Hippocampal formation (tissue), 2 donors: ENCODE measurements around the gene FOXK1.

ENCODE experiments used
- DNase-seq, 2 donors: peaks; one replicate each; lab custom pipeline; 2025; lab: John Stamatoyannopoulos, UW

FOXK1 gene

GRCh38 chr7:4698707-4699275 is 16.7 kb downstream of the FOXK1 start:
- DNase-seq, result no peak

- no peak for DNase-seq
These were observed 17.7 kb downstream of the FOXK1 start for GRCh38 chr7:4699841-4700240.

DNA sequence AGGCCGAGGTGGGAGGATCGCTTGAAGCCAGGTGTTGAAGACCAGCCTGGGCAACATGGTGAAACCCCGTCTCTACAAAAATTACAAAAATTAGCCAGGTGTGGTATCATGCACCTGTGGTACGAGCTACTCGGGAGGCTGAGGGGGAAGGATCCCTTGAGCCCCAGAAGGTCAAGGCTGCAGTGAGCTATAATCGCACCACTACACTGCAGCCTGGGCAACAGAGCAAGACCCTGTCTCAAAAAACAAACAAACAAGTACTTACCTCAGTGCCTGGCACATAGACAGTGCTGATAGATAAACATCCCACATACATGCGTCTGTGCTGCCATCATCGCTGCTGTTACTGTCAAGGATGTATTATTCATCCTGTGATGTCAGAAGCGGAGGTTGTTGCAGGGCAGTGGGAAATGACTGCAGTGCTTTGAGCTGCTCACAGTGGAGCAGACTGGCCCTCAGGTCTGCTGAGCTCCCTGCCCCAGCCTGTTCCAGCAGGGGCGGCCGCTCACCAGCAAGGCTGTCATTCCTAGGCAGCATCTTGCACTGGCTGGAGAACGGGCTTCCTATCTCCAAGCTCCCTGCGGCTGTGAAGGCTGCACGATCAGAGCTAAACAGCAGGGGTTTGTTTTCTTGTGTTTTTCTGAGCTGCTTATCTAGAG is 18.6 kb downstream of the FOXK1 start:
- no peak for DNase-seq

DNA sequence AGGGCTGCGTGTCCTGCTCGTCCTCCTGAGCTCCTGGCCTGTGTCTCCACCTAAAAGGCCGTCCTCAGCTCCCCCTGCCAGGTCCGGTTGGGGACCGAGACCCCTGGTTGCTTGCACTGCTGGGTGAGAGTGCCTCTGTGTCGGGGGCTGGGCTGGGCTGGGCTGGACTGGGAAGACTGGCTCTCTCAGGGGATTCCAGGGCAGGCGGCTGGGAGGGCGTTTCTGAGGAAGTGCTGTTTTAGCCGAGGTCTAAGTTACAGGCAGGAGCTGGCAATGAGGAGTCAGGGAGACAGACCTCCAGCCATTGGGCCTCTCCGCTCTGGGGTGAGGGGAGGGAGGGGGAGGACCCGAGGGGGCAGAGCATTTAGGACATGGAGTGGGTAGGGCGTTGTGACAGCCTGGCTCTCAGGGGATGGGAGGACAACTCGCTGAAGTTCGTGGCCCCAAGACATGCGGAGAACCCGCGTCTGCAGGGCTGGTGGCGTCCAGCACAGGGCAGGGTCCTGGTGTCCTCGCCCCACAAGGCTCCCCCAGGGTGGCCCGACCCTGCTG is 20.9 kb downstream of the FOXK1 start:
- DNase-seq, result no peak

DNA sequence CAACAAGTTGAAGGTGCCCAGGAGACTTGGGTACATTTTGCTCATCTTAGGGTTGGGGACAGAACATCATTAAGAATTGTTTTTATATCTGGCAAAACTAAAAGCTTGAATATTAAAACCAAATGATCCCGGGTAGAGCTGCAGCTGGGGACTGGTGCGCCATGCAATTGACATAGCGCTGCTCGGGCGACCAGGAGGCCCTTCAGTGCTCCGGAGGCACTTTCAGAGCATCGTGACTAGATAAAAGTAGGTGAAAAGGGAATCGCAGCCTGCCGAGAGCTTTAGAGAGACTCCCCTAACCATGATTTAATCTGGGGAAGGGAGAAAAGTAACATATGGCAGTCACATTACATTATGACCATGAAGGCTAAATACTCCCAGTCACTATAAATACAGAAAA is 21.4 kb downstream of the FOXK1 start:
- no peak for DNase-seq

DNA sequence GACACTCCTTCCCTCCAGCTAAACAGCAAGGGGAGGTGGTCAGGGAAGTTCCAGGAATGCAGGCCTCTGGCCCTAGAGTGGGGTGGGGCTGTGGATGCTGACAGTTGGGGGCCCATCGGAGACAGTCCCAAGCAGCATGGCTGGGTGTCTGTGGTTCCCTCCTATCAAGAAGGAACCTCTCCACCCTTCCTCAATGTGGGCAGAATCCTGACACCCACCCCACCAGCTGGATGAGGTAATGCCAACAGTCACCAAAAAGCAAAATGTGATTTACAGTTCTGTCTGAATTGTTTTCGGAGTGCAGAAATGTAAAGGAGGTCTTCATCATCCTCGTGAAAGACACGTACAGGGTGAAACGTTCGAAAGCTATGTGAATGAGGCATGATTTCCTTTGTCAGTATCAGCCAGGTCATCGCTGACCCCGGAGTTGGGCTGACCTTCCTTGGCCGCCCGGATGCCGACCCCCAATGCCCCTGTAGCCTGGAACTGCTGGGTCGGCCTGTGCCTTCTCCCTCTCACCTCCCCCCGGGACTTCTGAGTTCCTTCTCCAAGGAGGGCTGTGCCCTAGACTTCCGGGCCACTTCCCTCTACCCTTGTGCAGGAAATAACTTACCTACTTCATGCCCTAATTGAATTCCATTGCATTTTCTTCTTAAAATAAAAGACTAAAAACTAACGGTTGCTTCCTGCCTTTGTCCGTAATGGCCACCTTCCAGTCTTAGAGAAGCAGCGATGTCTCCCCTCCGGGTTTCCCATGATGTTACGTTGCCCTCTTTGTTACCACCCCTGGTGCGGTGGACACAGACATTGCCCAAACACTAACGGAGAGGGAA is 24.5 kb downstream of the FOXK1 start:
- DNase-seq, result no peak

DNA sequence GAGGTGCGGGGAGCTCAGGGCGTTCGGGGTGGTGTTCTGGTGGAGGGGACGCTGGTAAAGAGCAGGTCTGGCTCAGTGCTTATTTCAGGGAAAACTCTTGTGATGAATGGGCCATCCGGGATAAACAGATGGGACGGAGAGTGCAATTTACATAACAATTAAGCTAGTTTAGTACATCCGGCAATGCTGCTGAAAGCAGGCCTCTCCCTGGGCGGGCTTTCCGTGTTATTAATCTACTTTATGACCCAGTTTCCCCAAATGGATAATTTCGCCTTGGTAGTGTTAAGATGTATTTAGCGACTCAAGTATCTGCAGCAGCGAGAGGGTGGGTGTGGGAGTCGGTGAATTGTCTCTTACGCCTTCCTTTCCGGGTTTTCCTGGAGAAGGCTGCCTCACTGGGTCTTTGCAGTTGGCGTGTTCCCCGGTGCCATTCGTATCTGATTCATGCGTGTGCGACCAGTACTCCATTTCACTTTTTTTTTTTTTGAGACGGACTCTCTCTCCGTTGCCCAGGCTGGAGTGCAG is 25.2 kb downstream of the FOXK1 start:
- DNase-seq, result no peak

- DNase-seq, result no peak
These were observed 25.9 kb downstream of the FOXK1 start for GRCh38 chr7:4707980-4708411.

- no peak for DNase-seq
These were observed 27.1 kb downstream of the FOXK1 start for GRCh38 chr7:4709187-4709586.

- DNase-seq, result no peak
These were observed 29.0 kb downstream of the FOXK1 start for GRCh38 chr7:4711093-4711492.

DNA sequence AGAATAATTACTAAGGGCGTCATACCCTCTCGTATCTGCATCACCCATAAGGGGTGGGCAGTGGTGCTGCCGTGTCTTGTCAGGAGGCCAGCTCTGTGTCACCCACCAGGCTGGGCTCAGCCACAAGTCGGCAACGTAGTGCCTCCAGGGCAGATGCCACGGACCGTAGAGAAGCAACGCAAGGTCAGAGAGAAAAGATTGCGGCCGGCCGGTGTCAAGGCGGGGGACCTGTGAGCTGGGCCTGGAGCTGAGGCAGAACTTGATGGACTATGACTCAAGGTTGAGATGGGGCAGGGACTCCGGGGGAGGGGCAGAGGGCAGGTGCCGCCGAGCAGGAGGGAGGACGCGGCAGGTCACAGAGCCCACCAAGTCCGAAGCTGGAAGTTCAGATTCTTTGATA is 29.5 kb downstream of the FOXK1 start:
- no peak for DNase-seq

DNA sequence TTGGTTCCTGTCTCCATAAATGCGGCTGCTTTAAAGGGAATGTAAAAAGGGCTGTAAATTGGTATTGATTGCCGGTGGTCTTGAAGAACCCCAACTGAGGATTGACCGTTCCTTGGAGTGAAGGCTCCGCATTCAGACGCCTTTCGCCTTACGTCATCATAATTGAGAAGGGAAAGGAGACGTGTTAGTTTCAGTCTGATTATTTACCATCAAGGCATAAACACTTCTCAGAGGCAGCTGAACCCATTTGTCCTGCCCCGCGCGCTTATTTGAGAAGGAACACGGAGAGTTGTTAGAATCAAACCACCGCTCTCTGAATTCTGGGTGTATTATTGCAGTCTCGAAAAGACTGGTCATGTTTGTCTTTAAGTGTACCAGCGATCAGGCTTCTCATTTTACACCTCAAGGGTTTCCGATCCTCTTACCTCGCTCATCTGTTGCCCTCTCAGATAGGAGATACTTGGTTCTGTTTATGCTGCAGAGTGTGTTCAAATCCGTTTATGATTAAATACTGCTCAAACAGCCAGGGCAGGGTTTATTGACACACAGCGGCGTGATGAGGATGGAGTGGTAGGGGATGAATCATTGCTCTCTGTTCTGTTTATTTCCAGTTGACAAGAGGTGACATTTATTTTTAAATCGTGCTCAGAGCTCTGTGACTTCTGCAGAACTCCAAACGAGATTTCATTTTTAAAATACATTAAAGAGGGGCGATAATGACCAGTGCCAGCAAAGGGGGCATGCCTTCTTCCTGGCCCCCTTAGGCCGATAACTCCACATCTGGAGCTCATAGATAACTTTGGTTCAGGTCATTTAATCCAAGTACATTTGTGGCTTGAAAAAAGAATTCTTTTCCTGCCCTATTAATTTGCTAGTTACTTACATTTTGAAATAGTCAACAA is 30.4 kb downstream of the FOXK1 start:
- DNase-seq, result no peak

- no peak for DNase-seq
These were observed 31.2 kb downstream of the FOXK1 start for GRCh38 chr7:4713183-4713784.

DNA sequence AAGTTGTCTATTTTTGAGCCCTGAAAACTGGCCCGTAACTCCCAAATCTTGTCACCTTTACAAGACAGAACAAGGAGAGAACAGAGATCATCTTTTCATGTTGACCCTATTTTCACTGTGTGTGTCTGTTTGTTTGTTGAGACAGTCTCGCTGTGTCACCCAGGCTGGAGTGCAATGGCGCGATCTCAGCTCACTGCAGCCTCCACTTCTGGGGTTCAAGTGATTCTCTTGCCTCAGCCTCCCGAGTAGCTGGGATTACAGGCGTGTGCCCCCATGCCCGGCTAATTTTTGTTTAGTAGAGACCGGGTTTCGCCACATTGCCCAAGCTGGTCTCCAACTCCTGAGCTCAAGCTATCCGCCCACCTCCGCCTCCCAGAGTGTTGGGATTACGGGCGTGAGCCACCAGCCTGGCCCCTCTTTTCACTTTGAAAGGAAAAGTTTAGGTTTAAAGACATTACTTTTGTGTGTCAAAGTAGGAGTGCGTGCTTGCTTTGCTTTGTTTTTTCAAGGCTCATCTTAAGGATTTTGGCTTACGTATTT is 32.1 kb downstream of the FOXK1 start:
- no peak for DNase-seq

DNA sequence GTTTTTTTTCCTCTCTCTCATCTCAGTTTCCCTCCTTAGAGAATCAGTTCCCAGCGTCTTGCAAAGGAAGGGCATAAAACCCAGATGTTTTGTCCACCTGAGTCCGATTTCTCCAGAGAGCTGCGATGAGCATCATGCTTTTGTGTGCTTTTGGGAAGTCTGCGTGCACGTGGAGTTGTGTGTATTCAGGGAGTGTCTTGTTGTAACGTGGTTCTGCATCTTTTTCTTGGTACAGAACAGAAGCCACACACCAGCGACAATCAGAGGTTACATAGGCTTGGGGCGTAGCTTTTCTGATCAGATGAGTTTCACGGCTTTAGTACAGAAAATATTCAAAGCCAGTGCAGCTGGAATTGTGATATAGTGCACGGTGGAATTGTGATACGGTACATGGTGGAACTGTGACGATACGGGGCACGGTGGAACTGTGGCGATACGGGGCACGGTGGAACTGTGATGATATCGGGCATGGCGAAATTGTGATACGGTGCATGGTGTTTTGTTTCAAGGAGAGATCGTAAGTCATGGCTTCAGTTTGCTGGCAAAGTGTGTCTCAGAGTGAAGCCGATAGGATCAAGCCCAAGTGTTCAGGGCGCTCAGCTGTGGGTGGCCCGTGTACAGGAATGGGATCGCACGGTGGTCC is 32.8 kb downstream of the FOXK1 start:
- DNase-seq, result no peak

DNA sequence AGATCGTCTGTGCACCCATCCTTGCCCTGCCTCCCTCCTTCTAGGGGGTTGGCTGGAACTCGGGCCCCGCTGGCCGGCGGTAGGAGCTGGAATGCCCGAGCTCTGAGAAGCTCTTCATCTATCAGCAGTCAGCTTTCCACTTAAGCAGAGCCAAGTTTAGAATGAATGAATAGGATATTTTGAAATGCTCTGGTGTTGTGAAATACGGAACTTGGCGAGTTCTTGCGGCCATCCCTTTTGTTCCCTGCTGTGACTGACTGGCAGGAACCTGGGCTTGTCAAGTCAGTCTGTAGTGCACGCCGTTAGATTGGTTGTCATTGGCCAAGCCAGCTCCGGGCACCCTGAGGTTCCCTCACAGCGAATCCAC is 33.3 kb downstream of the FOXK1 start:
- peak; percentile 32 to 68 for DNase-seq

DNA sequence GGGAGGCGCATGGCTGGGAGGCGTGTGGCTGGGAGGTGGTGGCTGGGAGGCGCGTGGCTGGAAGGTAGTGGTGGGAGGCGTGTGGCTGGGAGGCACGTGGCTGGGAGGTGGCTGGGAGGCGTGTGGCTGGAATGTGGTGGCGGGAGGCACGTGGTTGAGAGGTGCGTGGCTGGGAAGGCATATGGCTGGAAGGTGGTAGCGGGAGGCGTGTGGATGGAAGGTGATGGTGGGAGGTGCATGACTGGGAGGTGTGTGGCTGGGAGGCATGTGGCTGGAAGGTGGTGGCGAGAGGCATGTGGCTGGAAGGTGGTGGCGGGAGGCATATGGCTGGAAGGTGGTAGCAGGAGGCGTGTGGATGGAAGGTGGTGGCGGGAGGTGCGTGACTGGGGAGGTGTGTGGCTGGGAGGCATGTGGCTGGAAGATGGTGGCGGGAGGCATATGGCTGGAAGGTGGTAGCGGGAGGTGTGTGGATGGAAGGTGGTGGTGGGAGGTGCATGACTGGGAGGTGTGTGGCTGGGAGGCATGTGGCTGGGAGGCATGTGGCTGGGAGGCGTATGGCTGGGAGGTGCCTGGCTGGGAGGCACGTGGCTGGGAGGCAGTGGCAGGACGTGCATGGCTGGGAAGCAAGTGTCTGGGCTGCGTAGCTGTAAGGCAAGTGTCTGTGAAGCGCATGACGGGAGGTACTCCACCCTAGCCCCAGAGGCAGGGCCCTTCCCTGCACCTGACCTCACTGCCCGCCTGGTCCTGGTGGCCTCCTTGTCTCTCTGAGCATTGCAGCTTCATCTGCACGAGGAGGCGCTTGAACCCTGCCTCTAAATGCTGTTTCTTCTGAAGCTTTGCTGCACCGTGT is 35.1 kb downstream of the FOXK1 start:
- no peak for DNase-seq

DNA sequence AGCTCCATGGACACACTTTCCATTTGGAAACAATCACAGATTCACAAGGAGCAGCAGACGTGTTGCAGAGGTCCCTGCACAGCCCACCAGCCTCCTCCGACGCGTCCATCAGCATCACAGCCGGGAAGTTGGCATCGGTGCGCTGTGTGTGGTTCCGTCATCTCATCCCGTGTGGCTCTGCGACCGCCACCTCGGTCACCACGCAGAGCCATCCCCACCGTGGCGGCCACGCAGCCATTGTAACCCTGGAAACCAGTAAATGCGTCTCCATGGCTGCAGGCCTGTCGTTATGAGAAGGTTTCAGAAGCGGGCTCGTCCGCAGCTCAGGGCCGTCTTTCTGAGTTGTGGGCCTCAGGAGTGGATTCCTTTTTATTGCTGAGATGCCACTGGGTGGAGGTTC is 36.0 kb downstream of the FOXK1 start:
- no peak for DNase-seq

- no peak for DNase-seq
These were observed 38.1 kb downstream of the FOXK1 start for GRCh38 chr7:4720225-4720624.
